Transverse colon (tissue), 4 donors: ENCODE results near the gene ALG14.

Source experiments
- CTCF ChIP-seq, 5 experiments: fragments of 200-600 bp in 3 of 5; fragments of 450-650 bp in 2 of 5; sonication (generic) in 3 of 5; IDR thresholded peaks; 1 replicate in 2 of 5; 2 replicates in 3 of 5; pipeline ENCODE4 v1.5.1; 2016 to 2017; ENCODE audit warnings: antibody characterized with exemption in 5 of 5, inconsistent platforms in 3 of 5, mild to moderate bottlenecking in 2 of 5, moderate library complexity in 1 of 5
- POLR2AphosphoS5 ChIP-seq, 3 donors: sonication (generic); formaldehyde crosslinking; IDR thresholded peaks; one replicate each; pipeline ENCODE4 v1.6.1; 2016; ENCODE audit warnings: antibody characterized with exemption in 3 of 3

DNA sequence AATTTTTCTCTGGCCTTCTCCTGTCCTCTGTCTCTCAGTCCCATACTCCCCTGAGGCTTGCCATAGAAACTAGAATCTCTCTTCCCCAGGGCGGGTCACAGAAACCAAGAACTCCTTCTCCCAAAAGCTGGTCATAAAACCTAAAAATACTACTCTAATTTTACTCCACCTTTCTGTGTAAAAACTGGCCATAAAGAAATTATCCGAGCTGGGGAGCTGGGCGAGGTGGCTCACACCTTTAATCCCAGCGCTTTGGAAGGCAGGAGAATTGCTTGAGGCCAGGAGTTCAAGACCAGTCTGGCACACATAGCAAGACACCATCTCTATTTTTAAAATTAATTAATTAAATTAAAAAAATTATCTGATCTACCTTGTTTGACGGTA is 3.0 kb downstream of the ALG14 start:
- TF ChIP-seq CTCF (IDR thresholded peaks at IDR 0.05) (no peak), POLR2AphosphoS5 (IDR thresholded peaks at IDR 0.05) (no peak)
